Epithelial cell of proximal tubule (primary cell): Measurements from ENCODE around the gene ULBP3. TPM values are rescaled to one million over a fixed set of nuclear protein-coding genes. Genes with fewer than 3 reads are reported as not detected.

Source experiments
- DNase-seq: peaks from one replicate; pipeline ENCODE4 v3.0.0-alpha.2; 2011; ENCODE audit warnings: low read depth
- H3K4me3 ChIP-seq: 2 replicates; pipeline ENCODE4 v1.5.1; 2011; ENCODE audit warnings: low read depth, mild to moderate bottlenecking, low read length
- total RNA-seq: library from RNA; depleted of rRNA; stranded (reverse); fragments of >200 nt; gene quantifications from 2 replicates; pipeline ENCODE4 v1.2.3, GENCODE V29; 2015
- TF ChIP-seq, protein P1 (sequence below): conservative IDR thresholded peaks from 2 replicates; pipeline ENCODE4 v1.5.1; 2012; ENCODE audit warnings: low read depth, mild to moderate bottlenecking, low read length

The ULBP3 gene
- total RNA-seq, 1 donor from 2014 or later, result 8.2 TPM

GRCh38 chr6:150046943-150047342 lies 22.0 kb downstream of the ULBP3 start:
- no peak for DNase-seq
- TF ChIP-seq, protein P1, sequence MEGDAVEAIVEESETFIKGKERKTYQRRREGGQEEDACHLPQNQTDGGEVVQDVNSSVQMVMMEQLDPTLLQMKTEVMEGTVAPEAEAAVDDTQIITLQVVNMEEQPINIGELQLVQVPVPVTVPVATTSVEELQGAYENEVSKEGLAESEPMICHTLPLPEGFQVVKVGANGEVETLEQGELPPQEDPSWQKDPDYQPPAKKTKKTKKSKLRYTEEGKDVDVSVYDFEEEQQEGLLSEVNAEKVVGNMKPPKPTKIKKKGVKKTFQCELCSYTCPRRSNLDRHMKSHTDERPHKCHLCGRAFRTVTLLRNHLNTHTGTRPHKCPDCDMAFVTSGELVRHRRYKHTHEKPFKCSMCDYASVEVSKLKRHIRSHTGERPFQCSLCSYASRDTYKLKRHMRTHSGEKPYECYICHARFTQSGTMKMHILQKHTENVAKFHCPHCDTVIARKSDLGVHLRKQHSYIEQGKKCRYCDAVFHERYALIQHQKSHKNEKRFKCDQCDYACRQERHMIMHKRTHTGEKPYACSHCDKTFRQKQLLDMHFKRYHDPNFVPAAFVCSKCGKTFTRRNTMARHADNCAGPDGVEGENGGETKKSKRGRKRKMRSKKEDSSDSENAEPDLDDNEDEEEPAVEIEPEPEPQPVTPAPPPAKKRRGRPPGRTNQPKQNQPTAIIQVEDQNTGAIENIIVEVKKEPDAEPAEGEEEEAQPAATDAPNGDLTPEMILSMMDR, result no peak
- H3K4me3 ChIP-seq, result no peak overlapping the region

DNA sequence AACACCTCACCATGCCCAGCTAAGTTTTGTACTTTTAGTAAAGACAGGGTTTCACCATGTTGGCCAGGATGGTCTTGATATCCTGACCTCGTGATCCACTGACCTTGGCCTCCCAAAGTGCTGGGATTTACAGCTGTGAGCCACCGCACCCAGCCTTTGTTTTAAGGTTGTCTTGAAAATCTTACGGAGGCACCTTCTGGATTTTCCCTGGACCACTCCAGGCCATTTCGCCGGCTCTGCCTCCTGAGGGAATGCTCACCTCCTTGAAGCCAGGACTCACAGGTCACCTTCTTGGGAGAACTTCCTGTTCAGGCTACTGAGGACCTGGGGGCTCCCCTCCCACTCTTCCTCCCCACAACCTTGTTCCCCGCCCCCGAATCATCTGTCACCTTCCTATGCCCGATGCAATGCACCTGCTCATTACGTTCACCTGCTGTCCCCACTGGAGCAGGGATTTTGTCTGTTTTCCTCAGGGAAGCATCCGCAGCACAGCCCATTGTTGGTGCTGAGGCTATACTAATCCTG lies 24.2 kb downstream of the ULBP3 start:
- no peak overlapping the region for H3K4me3 ChIP-seq
- DNase-seq, result no peak
- TF ChIP-seq, protein P1, result no peak

DNA sequence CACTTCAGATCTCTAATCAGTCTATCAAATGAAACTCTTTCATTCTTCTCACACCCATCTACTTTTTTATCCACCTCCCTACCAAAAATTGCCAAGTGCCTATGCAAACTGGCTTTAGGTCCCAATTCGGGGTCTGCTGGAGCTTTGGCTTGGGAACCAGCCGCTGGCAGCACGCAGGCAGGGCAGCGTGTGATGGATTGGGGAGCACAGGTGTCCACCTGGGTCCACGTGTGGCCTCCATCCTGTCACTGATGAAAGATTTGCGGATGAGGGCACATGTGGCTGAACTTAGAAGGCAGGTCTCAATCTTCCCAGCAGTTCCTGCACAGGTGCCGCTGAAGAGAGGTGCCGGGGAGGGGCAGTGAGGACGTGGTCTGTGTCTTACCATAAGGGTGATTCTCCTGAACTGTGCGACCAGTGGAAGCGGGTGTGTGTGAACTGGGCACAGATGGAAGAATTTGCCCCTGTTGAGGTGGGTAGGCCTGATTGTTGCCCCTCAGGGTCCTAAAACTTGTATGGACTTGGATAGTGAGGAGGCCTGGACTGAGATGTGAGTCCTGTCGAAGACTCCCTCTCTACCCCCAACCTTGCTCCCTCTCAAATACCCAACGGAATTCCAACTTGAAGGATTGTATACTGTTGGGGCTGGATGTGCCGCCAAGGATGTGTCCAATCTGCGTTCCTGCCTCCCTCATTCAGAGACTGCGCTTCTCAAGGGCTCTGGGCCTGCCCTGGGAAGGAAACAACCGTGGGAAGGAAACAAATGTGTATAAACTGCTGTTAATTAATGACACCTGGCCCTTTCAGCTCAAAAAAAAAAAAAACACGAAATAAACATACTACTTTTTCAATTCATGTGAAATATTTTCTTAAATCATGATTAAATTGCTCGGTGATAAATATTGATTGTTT lies 25.2 kb downstream of the ULBP3 start:
- TF ChIP-seq, protein P1, result no peak
- DNase-seq, result no peak
- H3K4me3 ChIP-seq, result no peak overlapping the region

GRCh38 chr6:150043096-150043495 lies 25.8 kb downstream of the ULBP3 start:
- TF ChIP-seq, protein P1, result no peak
- no peak overlapping the region for H3K4me3 ChIP-seq
- no peak for DNase-seq

GRCh38 chr6:150038202-150039062 lies 30.5 kb downstream of the ULBP3 start:
- H3K4me3 ChIP-seq, result no peak overlapping the region
- DNase-seq, result no peak

DNA sequence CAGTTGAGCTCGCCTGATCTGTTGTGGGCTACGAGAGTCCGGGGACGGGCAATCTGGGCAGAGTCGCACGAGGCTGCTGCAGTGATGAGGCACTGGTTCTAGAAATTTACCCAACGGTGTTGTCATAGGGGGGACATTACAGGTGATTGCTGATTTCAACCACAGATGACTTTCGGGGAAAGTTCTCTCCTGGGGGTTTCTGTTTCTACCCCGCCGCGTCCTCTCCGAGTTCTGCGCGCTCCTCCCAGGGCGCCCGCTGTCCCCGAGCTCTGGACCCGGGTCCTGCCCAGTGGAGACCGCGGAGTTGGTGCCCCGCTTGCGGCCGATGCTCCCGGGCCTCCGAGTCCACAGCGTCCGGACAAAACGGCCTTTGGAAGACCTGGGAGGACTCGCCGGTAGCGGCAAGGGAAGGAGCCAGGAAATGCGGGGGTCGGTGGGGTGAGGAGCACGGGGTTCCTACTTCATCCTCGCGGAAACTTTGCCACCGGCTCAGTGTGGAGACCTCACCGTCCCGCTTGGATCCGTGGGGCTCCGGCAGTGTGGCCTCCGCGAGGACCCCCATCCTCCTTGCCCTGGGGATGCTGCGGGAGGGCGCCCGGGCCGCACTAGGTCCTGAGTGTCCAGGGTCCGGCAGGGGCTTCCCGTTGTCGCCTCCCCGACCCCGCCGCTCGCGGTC lies 31.3 kb downstream of the ULBP3 start:
- no peak for DNase-seq
- TF ChIP-seq, protein P1, result no peak
- no peak overlapping the region for H3K4me3 ChIP-seq

More at GRCh38 chr6:150038202-150039062, 30.5 kb downstream of the ULBP3 start:
- TF ChIP-seq, protein P1, result no peak
